Measurements from ENCODE around the gene HAUS3.

HAUS3 gene

DNA sequence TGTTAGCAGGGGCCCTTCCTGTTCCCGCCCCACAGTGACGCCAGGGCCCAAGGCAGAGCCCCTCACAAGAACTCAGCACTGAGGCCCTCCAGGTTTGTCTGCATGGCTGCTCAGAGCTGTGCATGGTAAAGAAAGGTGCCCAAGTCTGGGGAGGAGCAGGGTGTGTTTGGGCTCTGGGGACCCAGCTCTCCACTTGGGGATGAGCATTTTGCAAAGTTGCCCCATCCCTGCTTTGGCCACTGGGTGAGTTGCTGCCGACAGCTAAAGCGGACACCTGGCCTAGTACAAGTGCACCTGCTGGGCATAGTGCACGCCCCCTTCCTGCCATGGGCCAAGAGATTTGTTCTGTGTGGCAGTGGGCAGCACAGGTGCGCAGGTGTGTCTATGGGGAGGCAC, 22.0 kb upstream of the HAUS3 start:
- DNase-seq (ENCODE audit: low read depth in 2 of 2): no peak

DNA sequence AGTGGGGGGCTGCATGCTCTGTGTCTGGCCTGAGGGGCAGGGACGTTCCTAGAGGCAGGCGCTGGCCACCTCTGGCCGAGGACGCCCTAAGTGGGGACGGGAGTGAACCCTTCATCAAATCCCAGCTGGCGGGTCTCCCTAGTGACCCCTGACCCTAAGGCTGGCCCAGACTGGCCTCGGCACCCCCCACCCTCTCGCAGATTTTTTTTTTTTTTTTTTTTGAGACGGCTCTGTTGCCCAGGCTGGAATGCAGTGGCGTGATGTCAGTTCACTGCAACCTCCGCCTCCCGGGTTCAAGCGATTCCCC, 21.0 kb upstream of the HAUS3 start:
- no peak for DNase-seq (ENCODE audit: low read depth in 2 of 2)

DNA sequence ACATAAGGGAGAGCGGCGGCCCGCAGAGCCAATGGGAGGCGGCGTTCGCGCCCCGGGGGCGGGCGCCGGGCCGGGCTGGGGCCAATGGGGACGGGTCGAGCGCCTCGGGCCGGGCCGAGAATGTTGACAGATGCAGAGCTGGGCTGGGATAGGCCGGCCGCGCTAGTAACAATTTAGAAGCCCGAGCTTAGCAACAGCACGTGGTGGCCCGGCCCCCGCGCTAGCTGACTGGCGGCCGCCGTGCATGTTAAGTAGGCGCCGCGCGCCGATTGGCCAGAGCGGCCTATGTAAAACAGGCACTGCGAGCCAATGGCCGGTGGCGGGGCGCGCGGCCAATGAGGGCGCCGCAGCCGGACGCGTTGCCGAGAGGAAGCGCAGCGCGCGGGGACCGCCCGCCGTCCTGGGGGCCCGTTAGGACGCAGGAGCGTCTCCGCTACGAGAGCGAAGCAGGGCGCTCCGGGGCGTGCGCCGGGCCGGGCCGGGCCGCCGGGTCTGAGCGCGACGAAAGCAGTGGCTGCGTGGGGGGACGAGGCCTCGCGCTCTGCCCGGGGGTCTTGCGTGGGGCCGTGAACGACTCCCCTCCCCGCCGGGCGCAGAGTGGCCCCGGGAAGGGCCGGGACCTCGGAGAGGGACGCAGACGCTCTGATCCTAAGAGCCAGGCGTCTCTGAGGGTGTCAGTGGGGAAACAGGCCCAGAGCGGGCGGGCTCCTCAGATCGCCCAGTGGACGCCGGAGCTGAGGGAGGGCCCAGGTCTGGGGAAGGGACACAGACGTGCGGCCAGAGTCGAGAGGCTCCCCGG, 20.4 kb upstream of the HAUS3 start:
- DNase-seq (ENCODE audit: low read depth in 2 of 2): peak; percentile 95 to 96

DNA sequence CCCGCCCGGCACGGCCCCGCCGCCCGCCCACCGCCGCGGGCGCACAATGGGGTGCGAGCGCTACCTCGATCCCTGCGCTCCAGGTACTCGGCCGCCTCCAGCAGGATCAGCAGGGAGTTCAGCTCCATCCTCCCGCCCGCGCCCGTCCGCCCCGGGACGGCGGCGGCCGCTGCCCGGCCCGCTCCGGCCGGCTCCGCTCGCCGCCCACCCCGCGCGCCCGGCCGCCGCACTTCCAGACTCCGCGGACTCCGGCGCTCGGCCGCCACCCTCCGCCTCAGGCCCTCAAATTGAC, 19.9 kb upstream of the HAUS3 start, which contains the start of gene MXD4:
MXD4 (minus strand) TSS at position 257 of the 292 bp plus-strand sequence; CDS start at position 128, 129 bp downstream.
- no peak for DNase-seq (ENCODE audit: low read depth in 2 of 2)

DNA sequence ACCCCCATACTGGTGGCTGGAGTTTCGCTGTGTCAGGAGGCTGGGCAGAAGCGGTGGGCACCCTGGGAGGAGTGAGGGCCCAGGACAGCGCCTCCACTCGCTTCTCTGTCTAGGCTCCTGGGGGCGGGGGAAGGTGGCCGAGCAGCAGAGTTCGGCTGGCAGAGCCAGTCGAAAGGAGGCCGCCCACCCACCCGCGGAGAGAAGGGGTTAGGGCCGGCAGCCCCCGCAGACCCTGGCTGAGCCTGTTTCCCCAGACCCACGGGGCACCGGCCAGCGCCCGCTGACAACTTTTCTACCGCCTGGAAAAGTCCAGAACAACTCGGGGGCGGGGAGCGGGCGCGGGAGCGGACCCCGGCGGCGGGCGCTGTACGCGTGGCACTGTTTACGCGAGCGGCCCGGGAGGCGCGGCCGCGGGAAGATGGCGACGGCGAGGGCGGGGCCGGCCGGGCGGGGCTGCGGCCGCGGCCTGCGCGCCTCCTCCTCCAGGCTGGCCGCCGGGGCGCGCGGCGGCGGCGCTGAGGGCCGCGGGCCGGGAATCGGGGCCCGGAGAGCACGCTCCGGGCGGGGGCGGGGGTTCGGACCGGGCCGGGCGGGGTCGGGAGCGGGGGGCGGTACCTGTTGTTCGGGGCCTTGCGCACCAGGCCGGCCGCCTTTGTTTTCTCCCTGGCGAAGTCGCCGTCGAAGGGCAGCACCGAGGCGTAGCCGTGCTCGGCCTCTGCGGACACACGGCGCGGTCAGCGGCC, 19.4 kb upstream of the HAUS3 start:
- peak; percentile 20 to 31 for DNase-seq (ENCODE audit: low read depth in 2 of 2)

DNA sequence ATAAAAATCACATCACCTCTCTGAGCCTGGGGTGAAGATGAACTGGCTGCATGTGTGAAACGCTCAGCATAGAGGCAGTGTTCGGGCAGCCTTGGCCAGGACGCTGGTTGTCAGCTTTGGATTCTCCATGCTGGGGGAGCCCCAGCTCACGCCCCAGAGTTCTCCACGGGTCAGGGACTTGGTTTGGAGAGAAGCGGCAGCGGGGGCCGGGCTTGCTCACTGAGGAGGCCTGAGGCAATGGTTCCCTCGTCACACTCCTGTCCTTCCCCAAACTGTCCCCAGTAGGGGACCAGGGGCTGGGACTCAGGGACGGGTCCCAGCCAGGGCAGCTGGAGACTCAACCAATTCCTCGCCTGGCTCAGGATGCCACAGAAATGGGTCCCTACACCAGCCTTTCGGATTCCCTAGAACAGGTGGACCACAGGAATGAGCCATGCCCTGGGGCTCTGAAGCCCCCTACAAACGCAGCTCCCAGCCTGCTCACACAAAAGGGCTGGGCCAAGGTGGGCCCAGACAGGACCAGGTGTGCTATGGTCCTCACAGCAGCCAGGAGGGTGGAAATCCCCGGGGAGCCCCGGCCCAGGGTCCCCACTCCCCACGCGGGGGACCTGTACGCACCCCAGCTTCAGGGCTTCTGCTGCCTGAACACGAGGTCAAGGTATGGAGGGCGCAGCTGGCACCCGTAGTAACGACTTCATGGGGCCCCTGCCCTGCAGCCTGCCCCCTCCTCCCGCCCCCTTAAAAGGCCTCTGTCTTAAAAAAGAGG, 18.6 kb upstream of the HAUS3 start:
- no peak for DNase-seq (ENCODE audit: low read depth in 2 of 2)

DNA sequence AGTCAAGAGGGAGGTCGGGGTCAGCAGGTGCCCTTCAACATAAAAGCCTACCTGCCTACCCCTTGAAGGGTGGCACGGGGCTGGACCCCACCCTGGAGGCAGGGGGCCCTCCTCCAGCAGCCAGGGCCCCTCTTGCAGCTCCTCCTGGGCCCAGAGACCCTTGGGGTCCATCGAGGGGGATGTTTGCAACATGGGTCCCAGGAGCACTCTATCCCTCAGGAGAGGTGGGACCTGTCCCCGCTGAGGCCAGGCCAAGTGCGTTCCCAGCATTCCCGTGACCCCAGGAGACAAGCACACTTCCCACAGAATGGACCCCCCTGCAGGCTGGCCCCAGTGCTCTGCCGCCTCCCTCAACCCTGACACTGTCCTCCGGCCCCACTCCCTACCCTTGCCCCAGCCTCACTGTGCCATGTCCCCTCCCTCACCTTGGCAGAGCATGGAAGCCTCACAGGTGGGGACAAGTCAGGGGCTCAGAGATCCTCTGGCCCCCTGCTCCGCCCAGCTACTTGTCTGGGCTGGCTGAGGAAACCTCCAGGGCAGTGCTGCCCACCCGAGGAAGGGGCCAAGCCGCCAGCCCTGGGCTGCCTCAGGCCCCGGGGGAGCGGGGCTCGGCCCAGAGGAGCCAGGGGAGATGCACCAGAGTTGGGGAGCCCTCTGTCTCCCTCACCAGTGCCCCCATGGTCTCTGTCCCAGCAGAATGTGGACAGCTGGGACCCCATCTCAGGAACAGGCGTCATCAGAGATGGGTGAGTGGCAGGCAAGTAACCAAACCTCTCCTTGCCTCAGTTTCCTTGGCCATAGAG, 17.8 kb upstream of the HAUS3 start:
- DNase-seq (ENCODE audit: low read depth in 2 of 2): no peak

DNA sequence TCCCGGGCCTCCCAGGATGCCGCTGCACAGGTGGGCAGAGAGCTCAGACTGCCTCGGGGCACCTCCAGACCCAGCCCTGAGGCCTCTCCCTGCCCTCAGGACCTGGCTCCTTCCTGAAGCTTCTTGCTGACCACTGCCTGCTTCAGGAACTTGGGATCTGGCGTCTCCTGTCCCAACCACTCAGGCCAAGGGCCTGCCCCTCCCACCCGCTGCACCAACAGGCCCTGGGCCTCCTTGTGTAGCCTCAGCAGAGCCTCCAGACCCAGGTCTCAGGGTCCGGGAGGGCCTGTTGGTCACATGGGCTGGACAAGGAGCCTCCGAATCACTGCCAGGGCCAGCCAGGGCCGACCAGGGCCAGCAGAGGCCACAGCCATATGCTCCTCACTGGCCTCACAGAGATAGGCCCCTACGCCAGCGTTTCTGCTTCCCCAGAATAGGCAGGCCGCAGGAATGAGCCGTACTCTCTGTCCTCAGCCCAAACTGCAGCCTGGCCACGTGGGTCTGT, 17.2 kb upstream of the HAUS3 start:
- DNase-seq (ENCODE audit: low read depth in 2 of 2): no peak

DNA sequence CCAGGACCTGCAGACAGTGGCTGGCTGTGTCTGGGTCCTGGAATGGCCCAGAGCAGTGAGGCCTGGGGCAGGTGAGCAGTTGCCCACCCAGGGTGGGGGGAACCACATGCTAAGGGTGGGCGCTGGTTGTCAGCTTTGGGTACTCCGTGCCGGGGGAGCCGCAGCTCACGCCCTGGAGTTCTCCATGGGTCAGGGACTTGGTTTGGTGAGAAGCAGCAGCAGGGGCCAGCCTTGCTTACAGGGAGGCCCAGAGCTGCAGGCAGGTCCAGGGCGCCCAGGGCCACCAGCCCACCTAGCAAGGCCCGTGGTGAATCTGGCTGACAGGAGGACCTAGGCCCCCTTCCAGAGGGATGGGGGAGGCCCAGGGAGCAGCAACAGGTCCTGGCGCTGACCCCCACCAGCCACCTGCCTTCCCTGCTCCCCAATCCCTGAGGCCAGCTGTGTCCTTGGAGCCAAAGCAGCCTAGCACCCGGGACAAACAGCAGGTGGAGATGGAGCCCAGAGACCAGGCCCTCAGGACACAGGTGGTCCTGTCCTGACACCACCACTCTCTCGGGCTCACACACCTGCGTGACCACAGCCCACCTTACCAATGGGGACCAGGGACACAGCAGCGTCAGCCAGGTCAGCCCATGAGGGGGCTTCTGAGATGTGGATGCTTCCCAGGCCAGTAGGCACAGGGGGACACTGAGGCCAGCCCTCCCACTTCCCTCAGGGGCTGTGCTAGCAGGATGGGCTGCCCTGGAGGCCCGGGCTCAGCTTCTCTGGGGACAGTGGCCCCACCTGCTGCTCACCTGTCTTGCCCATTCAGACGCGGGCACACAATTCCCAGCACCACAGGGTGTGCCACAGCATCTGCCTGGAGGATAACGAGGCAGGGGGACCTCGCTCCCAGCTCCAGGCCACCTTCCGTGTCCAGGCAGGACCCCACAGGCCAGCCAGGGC, 16.4 kb upstream of the HAUS3 start:
- DNase-seq (ENCODE audit: low read depth in 2 of 2): no peak

DNA sequence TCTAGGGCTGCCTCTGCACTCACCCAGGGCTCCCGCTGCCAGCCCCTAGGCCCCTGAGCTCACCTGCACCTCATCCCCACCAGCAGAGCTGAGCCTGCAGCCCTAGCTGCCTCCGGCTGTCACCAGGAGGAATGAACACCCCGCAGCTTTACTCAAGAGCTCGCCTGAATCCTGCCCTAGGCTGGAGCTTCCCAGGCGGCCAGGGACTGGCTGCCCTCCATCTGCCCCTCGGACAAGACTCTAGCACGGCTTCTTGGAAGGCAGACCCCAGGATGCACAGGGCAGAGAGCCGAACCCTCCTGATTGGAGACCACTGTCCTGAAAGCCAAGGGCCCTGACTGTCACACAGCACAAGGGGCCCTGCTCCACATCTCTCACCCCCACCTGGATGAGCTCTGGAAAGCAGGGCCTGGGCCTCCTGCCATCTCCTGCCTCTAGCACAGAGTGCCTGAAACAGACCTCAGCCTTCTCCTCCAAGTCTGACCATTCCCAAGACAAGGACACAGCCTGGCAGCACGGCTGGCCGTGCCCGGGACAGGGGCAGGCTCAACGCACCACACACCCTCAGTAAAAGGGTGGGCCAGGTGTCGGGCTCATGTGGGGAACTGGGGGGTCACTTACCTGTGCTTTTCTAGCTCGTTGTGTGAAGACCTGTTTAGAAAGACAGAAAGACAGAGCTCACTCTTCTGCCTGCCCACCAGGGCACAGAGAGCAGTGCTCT, 15.6 kb upstream of the HAUS3 start:
- no peak for DNase-seq (ENCODE audit: low read depth in 2 of 2)

DNA sequence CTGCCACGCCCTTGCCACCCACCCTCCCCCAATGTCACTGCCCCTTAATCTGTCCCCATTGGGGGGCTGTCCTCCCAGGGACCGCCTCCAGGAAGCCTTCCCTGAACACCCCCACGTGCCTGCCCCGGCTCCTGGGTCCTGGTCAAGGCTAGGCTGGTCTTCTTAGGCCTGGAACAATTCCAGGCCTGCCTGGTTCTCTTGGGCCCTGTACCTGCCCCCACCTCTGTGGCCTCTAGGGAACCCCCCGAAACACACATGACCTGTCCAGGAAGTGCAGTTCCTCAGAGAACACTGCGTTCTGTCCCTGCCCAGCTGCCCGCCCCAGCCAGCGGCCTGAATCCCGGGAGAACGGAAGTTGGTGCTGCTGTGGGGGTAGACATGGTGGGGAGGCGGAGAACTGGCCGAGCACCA, 14.9 kb upstream of the HAUS3 start:
- no peak for DNase-seq (ENCODE audit: low read depth in 2 of 2)

DNA sequence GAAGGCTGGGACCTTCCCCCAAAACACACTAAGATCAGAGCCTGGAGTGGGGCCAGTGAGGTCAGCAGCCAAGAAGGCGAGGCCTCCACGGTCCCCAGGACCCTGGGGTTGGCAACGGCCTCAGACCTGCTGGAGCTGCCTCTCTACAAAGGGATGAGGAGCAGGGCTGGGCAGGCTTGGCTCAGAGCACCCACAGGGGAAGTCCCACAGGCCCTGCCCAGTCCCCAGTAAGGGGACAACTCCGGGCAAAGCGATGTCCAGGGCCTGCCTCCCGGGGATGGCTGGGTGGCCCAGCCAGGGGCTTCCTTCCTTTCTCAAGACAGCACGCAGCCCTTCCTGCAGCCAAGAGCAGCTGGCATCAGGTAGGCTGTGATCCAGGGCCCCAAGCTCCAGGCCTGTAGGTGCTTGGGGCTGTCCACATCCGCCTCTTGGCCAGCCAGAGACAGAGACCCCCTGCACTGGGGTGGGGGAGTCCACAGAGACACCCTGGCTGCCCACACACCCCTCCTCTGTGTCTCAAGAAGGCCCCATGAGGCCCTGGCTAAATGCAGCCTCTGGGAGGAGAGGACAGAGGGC, 14.3 kb upstream of the HAUS3 start:
- no peak for DNase-seq (ENCODE audit: low read depth in 2 of 2)

DNA sequence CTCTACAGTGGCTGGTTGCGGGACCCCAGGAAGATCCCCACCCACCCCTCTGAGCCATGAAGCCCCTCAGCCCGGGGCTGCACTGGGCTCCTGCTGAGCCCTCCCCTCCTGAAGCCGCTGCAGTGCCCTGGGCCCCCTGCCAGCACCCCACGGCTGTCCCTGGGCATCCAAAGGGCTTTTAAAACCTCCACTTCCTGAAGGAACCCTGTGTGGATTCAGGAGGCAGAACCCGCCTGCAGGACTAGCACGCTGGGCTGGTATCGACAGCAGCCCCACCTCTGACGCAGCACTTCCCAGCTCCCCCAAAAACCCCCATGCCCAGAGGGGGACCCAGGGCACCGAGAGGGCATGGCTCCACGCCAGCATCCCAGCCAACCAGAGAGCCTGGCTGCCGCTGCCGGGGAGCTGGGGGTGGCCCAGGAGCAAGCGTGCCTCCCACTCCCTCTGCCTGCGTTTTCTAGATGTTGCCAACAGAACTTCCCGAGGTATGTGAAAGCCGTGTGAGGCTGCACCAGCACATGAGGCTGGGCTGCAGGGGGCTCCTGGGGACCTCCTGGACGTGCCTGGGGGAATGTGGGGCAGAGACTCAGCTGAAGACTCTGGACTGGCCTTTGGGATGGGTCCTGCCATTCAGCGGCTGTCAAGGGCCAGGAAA, 13.7 kb upstream of the HAUS3 start:
- no peak for DNase-seq (ENCODE audit: low read depth in 2 of 2)

DNA sequence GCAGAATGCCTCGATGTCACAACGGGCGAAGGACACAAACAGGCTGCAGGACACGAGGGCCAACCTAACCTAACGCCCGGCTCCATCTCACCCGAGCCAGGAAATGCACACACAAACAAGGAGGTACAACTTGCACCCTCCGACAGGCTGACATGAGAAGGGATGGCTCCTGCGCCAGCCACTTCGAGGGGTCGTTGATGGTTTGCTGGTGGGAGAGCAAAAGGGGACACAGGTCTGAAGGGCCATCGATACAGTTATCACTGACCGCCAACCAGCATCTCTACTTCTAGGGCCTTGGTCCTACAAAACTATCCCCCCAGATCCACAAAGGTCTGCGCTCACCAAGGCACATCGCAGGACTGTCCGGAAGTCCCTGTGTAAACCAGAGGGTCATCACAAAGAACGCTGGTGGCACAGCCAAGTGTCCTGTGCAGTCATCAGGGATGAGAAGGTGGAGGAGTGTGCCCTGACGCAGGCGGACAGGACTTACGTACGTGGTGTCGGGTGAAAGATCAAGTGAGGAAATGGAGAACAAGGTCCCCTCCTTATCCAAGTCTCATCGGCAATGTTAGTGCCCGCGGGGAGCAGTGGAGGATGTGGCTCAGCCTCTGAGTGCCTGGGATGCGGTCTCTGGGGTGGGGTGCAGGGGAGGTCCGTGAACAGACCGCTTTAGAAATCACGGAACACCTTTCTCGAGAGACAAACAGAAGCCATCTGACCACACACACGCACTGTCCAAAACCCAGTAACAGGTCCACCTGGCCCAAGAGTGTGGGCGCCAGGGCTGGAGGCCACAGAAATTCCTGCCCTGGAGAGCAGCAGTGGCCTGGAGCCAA, 13.0 kb upstream of the HAUS3 start:
- DNase-seq (ENCODE audit: low read depth in 2 of 2): no peak

DNA sequence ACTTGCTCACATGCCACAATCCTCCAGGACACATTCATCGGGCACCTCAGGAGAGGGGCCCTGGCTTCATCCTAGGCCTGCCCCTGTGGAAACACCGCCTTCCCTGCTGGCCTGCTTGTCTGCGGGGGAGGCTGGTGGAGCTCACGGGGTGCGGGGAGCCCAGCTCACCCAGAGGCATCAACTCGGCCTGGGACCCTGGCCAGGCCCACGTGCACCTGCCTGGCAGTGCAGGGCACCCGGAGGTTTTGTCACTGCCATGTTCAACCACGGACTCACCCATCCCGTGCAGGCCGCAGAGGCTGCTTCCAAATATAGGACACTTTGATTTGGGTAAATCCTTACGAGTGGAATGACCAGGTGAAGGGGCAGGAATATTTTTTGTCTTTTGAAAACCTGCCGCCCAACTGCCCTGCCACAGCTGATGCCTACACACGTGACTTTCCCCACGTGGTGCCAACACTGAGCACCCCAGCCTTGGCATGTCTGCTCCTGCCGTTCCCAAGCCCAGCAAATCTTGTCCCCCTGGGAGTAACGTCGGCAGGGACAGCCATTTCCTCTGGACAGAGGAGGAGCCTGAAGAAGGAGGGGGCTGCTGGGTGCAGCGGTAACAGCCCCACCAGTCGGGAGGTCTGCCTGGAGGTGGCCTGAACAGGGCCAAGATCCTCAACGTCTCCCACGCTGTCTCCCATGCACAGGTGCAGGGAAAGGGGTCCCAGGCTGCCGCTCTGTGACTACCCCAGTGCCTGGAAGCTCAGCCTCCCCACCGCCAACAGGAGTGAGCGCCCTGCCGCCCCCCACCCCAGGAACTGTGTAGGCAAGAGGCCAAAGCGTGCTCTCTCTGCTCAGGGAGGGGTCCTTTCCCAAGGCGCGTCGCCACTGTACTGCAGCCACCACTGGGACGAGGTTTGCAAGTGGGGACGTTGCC, 11.5 kb upstream of the HAUS3 start:
- DNase-seq (ENCODE audit: low read depth in 2 of 2): no peak

DNA sequence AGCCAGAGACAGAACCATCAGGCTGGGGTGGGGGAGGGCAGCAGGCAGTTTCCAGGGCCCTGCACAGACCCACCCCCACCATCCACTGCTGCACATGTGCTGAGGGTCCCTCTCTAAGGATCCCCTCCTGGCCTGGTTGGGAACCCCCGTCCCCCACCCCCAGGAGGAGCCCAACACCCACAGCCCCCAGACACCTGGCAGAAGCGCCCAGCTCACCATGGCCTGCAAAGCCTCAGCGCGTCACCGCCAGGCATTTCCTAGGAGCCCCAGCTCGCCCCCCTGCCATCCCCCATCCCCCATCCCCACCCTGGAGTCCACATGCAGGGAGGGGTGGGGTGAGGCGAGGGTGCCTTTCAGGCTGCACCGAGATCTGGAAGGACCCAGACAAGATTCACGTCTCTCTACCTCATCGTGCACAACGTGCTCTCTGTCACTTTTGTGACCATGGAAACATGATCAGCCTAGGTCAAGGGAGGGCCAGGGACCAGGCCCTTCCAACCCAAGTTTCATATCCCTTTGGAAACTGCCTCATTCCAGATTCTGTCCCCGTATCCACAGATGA, 10.7 kb upstream of the HAUS3 start:
- no peak for DNase-seq (ENCODE audit: low read depth in 2 of 2)
